ENCODE data around the gene IP6K2.

Gene IP6K2

DNA sequence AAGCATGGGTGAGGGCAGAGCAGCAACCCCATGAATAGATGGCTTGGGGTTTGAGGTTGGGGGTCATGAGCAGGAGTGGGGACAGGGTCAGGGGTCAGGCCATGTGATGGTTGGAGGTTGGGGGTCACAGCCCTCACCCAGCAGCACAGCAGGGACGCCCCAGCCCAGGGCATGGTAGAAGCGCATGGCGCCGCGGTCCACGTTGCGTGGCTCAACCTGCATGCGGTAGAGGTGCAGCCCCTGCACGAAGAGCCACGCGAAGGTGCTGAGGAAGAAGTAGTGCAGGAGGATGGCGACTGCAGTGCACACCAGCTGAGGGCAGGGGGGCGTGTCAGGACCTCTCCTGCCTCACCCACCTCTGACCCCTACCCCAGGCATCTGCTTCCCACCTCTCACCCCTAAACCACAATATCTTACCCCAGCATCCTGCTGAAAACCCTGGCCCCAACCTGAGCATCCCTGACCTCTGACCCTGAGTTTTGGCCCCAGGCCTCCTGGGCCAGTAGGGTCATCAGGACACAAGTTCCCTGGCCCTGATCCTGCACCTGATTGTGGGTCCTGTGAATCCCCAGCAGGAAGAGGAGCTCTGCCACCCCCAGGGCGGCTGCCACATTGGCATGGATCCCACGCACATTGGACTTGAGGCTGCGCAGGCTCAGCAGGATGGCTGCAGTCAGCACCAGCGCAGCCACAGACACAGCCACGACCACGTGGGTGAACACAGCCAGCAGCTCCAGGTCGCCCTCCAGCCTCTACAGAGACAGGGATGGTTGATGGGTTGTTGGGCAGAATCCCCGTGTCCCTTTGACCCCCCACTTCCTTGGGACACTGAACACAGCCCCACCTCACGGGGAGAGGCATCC, 71.9 kb downstream of the IP6K2 start:
- H3K4me3 ChIP-seq (ENCODE audit: low read length): no peak overlapping the region
- no peak for DNase-seq (ENCODE audit: low read depth)
- TF ChIP-seq, protein P1, sequence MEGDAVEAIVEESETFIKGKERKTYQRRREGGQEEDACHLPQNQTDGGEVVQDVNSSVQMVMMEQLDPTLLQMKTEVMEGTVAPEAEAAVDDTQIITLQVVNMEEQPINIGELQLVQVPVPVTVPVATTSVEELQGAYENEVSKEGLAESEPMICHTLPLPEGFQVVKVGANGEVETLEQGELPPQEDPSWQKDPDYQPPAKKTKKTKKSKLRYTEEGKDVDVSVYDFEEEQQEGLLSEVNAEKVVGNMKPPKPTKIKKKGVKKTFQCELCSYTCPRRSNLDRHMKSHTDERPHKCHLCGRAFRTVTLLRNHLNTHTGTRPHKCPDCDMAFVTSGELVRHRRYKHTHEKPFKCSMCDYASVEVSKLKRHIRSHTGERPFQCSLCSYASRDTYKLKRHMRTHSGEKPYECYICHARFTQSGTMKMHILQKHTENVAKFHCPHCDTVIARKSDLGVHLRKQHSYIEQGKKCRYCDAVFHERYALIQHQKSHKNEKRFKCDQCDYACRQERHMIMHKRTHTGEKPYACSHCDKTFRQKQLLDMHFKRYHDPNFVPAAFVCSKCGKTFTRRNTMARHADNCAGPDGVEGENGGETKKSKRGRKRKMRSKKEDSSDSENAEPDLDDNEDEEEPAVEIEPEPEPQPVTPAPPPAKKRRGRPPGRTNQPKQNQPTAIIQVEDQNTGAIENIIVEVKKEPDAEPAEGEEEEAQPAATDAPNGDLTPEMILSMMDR (conservative IDR thresholded peaks at IDR 0.05; ENCODE audit: low read depth, low read length): no peak

DNA sequence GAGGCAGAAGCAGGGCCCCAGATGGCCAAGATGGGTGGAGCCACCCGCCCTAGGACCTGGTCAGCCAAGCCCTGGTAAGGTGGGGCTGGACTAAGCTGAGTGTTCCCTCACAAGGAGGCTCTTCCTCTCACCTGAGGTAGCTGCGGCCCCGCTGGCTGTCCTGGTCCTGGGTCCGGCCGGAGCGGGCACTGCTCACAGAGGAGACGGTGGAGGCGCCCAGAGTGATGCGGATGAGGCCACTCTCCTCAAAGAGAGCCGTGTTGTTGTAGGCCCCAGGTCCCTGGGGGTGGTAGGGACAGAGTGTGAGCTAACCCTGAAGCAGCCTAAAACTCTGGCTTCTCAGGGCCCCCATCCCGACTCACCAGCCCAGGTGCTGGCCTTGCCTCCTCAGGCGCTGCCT, 74.4 kb downstream of the IP6K2 start:
- no peak overlapping the region for H3K4me3 ChIP-seq (ENCODE audit: low read length)
- TF ChIP-seq, protein P1 (conservative IDR thresholded peaks at IDR 0.05; ENCODE audit: low read depth, low read length): no peak
- DNase-seq (ENCODE audit: low read depth): no peak

DNA sequence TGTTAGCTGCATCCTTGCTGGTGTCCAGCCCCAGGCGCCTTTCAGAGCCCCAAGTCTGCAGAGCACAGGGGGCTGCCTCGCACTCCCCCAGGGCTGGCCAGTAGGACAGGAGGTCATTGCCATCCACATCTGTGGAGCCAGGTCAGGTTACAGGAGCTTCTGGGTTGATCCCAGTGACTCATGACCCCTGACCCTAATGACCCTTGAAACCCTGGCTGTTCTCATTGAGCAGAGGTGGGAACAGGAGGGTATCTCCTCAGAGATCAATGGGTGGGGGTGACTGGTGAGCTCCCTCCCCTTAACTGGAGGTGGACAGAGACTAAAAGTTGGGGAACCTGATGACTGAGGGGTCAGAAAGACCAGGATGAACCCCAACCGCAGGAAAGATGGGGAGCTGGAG, 75.6 kb downstream of the IP6K2 start:
- no peak for DNase-seq (ENCODE audit: low read depth)
- no peak overlapping the region for H3K4me3 ChIP-seq (ENCODE audit: low read length)
- TF ChIP-seq, protein P1 (conservative IDR thresholded peaks at IDR 0.05; ENCODE audit: low read depth, low read length): no peak

DNA sequence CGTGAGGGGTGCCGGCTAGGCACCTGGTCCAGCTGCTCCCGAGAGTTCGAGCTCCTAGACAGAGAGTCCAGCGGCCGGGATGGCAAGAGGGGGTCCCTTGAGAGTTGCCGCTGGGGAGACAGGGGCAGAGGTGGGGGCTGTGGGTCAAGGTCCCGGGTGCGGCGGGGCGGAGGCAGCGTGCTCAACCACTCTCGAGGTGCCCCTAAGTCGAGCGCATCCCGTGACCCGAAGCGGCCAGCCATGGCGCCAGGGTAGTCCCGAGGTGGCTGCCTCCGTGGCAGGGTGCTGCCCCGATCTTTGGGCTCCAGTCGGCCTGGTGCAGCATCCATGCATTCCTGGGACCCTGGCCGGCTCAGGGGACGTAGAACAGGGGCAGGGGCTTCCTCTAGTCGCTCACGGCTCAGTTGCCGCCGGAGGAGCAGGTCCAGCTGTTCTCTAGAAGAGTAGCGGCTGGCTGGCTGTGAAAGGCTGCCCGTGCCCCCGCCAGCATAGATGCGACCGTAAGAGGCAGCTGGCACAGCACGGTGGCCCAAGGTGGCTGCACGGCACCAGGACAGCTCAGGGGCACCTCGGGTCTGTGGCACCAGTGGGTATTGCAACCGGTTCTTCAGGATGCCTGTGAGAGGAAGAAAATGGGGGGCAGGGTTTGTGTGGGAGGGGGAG, 76.9 kb downstream of the IP6K2 start:
- TF ChIP-seq, protein P1 (conservative IDR thresholded peaks at IDR 0.05; ENCODE audit: low read depth, low read length): no peak
- no peak overlapping the region for H3K4me3 ChIP-seq (ENCODE audit: low read length)
- no peak for DNase-seq (ENCODE audit: low read depth)

All from retinal pigment epithelial cell (primary cell).